Measurements from ENCODE around the gene HOXB4. TPM values are rescaled to one million over a fixed set of nuclear protein-coding genes. Genes with fewer than 3 reads are reported as not detected.

HOXB4 gene
- total RNA-seq, 1 donor = 1.7 TPM

GRCh38 chr17:48579471-48579759 is 1.3 kb upstream of the HOXB4 start:
- TF ChIP-seq CTCF (IDR thresholded peaks at IDR 0.05; ENCODE audit: insufficient read depth, low read depth, low read length) = no peak
- no peak for DNase-seq (ENCODE audit: low read depth)
- H3K4me3 ChIP-seq (ENCODE audit: low read depth, low read length) = no peak overlapping the region

GRCh38 chr17:48578616-48579470 is 693 bp upstream of the HOXB4 start:
- TF ChIP-seq CTCF (IDR thresholded peaks at IDR 0.05; ENCODE audit: insufficient read depth, low read depth, low read length) = no peak
- no peak for DNase-seq (ENCODE audit: low read depth)
- peak overlapping the region; percentile 51 for H3K4me3 ChIP-seq (ENCODE audit: low read depth, low read length)

GRCh38 chr17:48577330-48577945 is 712 bp downstream of the HOXB4 start:
- peak; percentile 37 for DNase-seq (ENCODE audit: low read depth)
- H3K4me3 ChIP-seq (ENCODE audit: low read depth, low read length) = peak overlapping the region; percentile 44
- no peak for TF ChIP-seq CTCF (IDR thresholded peaks at IDR 0.05; ENCODE audit: insufficient read depth, low read depth, low read length)

- peak overlapping the region; percentile 44 for H3K4me3 ChIP-seq (ENCODE audit: low read depth, low read length)
- peak; percentile 28 for DNase-seq (ENCODE audit: low read depth)
- no peak for TF ChIP-seq CTCF (IDR thresholded peaks at IDR 0.05; ENCODE audit: insufficient read depth, low read depth, low read length)
Measured at GRCh38 chr17:48576479-48577309, 1.5 kb downstream of the HOXB4 start.

- no peak for TF ChIP-seq CTCF (IDR thresholded peaks at IDR 0.05; ENCODE audit: insufficient read depth, low read depth, low read length)
- H3K4me3 ChIP-seq (ENCODE audit: low read depth, low read length) = no peak overlapping the region
Measured at GRCh38 chr17:48575673-48576478, 2.3 kb downstream of the HOXB4 start.

GRCh38 chr17:48575066-48575582 is 3.0 kb downstream of the HOXB4 start:
- DNase-seq (ENCODE audit: low read depth) = no peak
- H3K4me3 ChIP-seq (ENCODE audit: low read depth, low read length) = no peak overlapping the region
- no peak for TF ChIP-seq CTCF (IDR thresholded peaks at IDR 0.05; ENCODE audit: insufficient read depth, low read depth, low read length)

More at GRCh38 chr17:48575673-48576478, 2.3 kb downstream of the HOXB4 start:
- DNase-seq (ENCODE audit: low read depth) = no peak
